SU-DHL-6 (cell line): ENCODE measurements around the gene ABCC12.

ENCODE experiments used
- H2AFZ ChIP-seq: fragments of 200-600 bp; sonication (generic); 2 replicates; pipeline ENCODE4 v1.6.1; 2014; ENCODE audit warnings: low read depth, mild to moderate bottlenecking, moderate library complexity, mixed read lengths, antibody characterized with exemption, low read length; ENCODE audit not compliant: severe bottlenecking
- H3F3A ChIP-seq: fragments of 200-600 bp; shearing (Covaris generic); 2 replicates; pipeline ENCODE4 v1.6.0; 2016; ENCODE audit warnings: antibody characterized with exemption, mild to moderate bottlenecking; ENCODE audit not compliant: insufficient read depth
- H3K27ac ChIP-seq: fragments of 200-600 bp; sonication (generic); 2 replicates; pipeline ENCODE4 v1.5.1; 2016; ENCODE audit warnings: low read depth, mild to moderate bottlenecking, low read length, moderate library complexity, mixed read lengths
- H3K27me3 ChIP-seq: fragments of 200-600 bp; sonication (generic), shearing (Covaris generic); 2 replicates; pipeline ENCODE4 v1.6.0; 2014; ENCODE audit warnings: mild to moderate bottlenecking, low read length
- H3K36me3 ChIP-seq: fragments of 200-600 bp; sonication (generic); 2 replicates; pipeline ENCODE4 v1.6.1; 2014; ENCODE audit warnings: mild to moderate bottlenecking, low read length, mixed read lengths
- H3K4me2 ChIP-seq: fragments of 300-600, 200-600 bp; shearing (Covaris generic), sonication (generic); 2 replicates; pipeline ENCODE4 v1.6.0; 2014; ENCODE audit warnings: low read length, low read depth, mild to moderate bottlenecking; ENCODE audit not compliant: poor library complexity, severe bottlenecking
- H3K4me3 ChIP-seq: fragments of 200-600 bp; sonication (generic); 2 replicates; pipeline ENCODE4 v1.5.1; 2014; ENCODE audit warnings: antibody characterized with exemption, low read length, mild to moderate bottlenecking, mixed read lengths; ENCODE audit not compliant: insufficient read depth, poor library complexity, severe bottlenecking
- H3K79me2 ChIP-seq: fragments of 200-600 bp; sonication (generic); 2 replicates; pipeline ENCODE4 v1.6.1; 2014; ENCODE audit warnings: mild to moderate bottlenecking, low read length, moderate library complexity; ENCODE audit not compliant: insufficient read depth
- H3K9ac ChIP-seq: fragments of 200-600 bp; sonication (generic); 2 replicates; pipeline ENCODE4 v1.7.0; 2014; ENCODE audit warnings: mild to moderate bottlenecking, low read length
- H3K9me2 ChIP-seq: fragments of 200-600 bp; sonication (generic); replicated peaks from 2 replicates; pipeline ENCODE4 v1.6.1; 2014; ENCODE audit warnings: low read length; ENCODE audit not compliant: insufficient read depth
- H3K9me3 ChIP-seq: fragments of 200-600 bp; sonication (generic); 2 replicates; pipeline ENCODE4 v1.6.1; 2014; ENCODE audit warnings: low read length, mixed read lengths; ENCODE audit not compliant: insufficient read depth
- H4K20me1 ChIP-seq: fragments of 200-600 bp; sonication (generic); 2 replicates; pipeline ENCODE4 v1.6.1; 2014; ENCODE audit warnings: low read depth, mild to moderate bottlenecking, antibody characterized with exemption, low read length, moderate library complexity, mixed read lengths
- CTCF ChIP-seq: fragments of 200-600 bp; sonication (generic); IDR thresholded peaks from one replicate; pipeline ENCODE4 v1.5.1; 2017; ENCODE audit warnings: antibody characterized with exemption, mild to moderate bottlenecking, low read length, moderate library complexity; ENCODE audit not compliant: insufficient read depth, poor library complexity, severe bottlenecking
- EZH2phosphoT487 ChIP-seq: fragments of 200-600 bp; sonication (generic), shearing (Covaris generic); conservative IDR thresholded peaks from 2 replicates; pipeline ENCODE4 v1.6.1; 2018; ENCODE audit warnings: mild to moderate bottlenecking, antibody characterized with exemption, low read length, moderate library complexity, mixed read lengths

The ABCC12 gene

GRCh38 chr16:48117217-48118105 is 38.3 kb downstream of the ABCC12 start:
- no peak overlapping the region for H3K27ac ChIP-seq
- H4K20me1 ChIP-seq = no peaks in the 10 kb centered on the region
- H3K27me3 ChIP-seq = no peaks in the 10 kb centered on the region
- no peak overlapping the region for H3K4me3 ChIP-seq
- no peaks in the 10 kb centered on the region for H3F3A ChIP-seq
- TF ChIP-seq EZH2phosphoT487 (no peak), CTCF (peak; percentile 96)
- H3K4me2 ChIP-seq = no peak overlapping the region
- no peaks in the 10 kb centered on the region for H3K9me2 ChIP-seq
- H3K9me3 ChIP-seq = no peaks in the 10 kb centered on the region
- H3K36me3 ChIP-seq = no peaks in the 10 kb centered on the region
- H3K9ac ChIP-seq = no peak overlapping the region
- H3K79me2 ChIP-seq = no peaks in the 10 kb centered on the region
- H2AFZ ChIP-seq = no peak overlapping the region

GRCh38 chr16:48115299-48115698 is 40.5 kb downstream of the ABCC12 start:
- no peaks in the 10 kb centered on the region for H4K20me1 ChIP-seq
- H2AFZ ChIP-seq = no peak overlapping the region
- no peaks in the 10 kb centered on the region for H3F3A ChIP-seq
- no peaks in the 10 kb centered on the region for H3K9me2 ChIP-seq
- H3K36me3 ChIP-seq = no peaks in the 10 kb centered on the region
- no peak overlapping the region for H3K4me2 ChIP-seq
- H3K27me3 ChIP-seq = no peaks in the 10 kb centered on the region
- H3K9ac ChIP-seq = no peak overlapping the region
- no peak overlapping the region for H3K27ac ChIP-seq
- TF ChIP-seq CTCF = no peak
- TF ChIP-seq EZH2phosphoT487 = no peak
- no peak overlapping the region for H3K4me3 ChIP-seq
- H3K9me3 ChIP-seq = no peaks in the 10 kb centered on the region
- no peaks in the 10 kb centered on the region for H3K79me2 ChIP-seq

GRCh38 chr16:48114410-48114809 is 41.4 kb downstream of the ABCC12 start:
- no peak overlapping the region for H3K4me3 ChIP-seq
- H3K27ac ChIP-seq = no peak overlapping the region
- H4K20me1 ChIP-seq = no peaks in the 10 kb centered on the region
- no peaks in the 10 kb centered on the region for H3K36me3 ChIP-seq
- no peaks in the 10 kb centered on the region for H3K9me2 ChIP-seq
- no peak overlapping the region for H3K4me2 ChIP-seq
- no peak overlapping the region for H2AFZ ChIP-seq
- TF ChIP-seq EZH2phosphoT487 = no peak
- no peaks in the 10 kb centered on the region for H3F3A ChIP-seq
- no peaks in the 10 kb centered on the region for H3K9me3 ChIP-seq
- no peaks in the 10 kb centered on the region for H3K27me3 ChIP-seq
- no peaks in the 10 kb centered on the region for H3K79me2 ChIP-seq
- H3K9ac ChIP-seq = no peak overlapping the region

GRCh38 chr16:48113471-48113870 is 42.3 kb downstream of the ABCC12 start:
- H3K9me2 ChIP-seq = no peaks in the 10 kb centered on the region
- no peaks in the 10 kb centered on the region for H3K9me3 ChIP-seq
- H3K36me3 ChIP-seq = no peaks in the 10 kb centered on the region
- no peaks in the 10 kb centered on the region for H3K79me2 ChIP-seq
- H3K27me3 ChIP-seq = no peaks in the 10 kb centered on the region
- H3K4me2 ChIP-seq = no peak overlapping the region
- no peaks in the 10 kb centered on the region for H3F3A ChIP-seq
- no peak overlapping the region for H3K9ac ChIP-seq
- no peak overlapping the region for H3K27ac ChIP-seq
- H3K4me3 ChIP-seq = no peak overlapping the region
- no peak for TF ChIP-seq CTCF
- no peak for TF ChIP-seq EZH2phosphoT487
- H4K20me1 ChIP-seq = no peaks in the 10 kb centered on the region
- no peak overlapping the region for H2AFZ ChIP-seq
